Hematopoietic multipotent progenitor cell treated with erythropoietin and hydrocortisone succinate and interleukin-3 and kit ligand, for 4 days (in vitro differentiated cells): ENCODE measurements around the gene NEO1.

ENCODE experiments used
- DNase-seq: peaks from one replicate; pipeline ENCODE4 v3.0.0-alpha.2; 2015

Gene NEO1

GRCh38 chr15:73334086-73334485, 281.8 kb downstream of the NEO1 start:
- no peak for DNase-seq

- DNase-seq = no peak
Measured at GRCh38 chr15:73335026-73335425, 282.8 kb downstream of the NEO1 start.

- DNase-seq = no peak
Measured at GRCh38 chr15:73335471-73335870, 283.2 kb downstream of the NEO1 start.

GRCh38 chr15:73336756-73337155, 284.5 kb downstream of the NEO1 start:
- DNase-seq = no peak

DNA sequence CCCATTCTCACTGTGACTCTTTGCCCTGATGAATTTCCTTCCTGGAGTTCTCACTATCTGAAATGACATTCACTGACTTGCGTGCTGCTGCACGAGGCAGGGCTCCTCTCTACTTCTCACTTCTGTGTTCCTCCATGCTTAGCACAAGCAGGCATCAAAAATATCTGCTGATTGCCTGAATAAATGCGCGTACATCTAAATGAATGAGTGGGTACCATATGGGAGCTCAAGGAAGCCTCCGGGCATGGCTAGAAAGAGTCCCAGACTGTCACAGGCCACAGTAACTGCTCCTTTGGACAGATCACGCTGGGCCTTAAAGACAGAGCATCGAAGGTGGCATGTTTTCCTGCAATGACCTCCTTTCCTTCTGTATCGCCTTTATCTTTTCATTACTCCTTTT, 284.9 kb downstream of the NEO1 start:
- DNase-seq = no peak

GRCh38 chr15:73338058-73338457, 285.8 kb downstream of the NEO1 start:
- no peak for DNase-seq

- DNase-seq = no peak
Measured at GRCh38 chr15:73338606-73339374, 286.5 kb downstream of the NEO1 start.

DNA sequence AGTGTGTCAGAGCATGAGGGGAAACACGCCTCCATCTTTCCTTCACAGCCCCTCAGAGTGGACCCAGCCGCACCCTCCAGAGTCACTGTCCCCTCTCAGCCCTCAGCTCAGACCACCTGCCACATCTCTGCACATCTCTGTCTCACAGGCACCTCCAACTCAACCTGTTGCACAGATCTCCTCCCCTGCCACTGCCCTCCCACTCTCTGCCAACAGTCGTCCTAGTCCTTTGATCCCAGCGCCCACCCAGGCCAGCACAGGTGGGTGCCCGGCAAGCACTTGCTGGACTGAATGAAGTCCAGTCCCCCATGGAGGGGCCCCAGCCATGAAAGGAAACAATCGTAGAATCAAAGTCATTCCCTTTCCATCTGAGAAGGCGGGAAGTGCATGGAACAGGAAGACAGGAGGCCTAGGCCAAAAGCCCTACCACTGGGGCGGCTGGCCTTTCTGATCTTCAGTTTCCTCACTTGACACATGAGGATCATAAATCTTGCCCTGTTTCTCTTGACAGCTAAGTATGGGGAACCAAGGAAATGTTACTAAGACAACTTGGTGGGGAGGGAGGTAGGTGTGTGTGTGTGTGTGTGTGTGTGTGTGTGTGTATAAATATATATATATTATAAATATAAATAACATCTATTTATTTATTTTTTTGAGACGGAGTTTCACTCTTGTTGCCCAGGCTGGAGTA, 288.4 kb downstream of the NEO1 start:
- no peak for DNase-seq

DNA sequence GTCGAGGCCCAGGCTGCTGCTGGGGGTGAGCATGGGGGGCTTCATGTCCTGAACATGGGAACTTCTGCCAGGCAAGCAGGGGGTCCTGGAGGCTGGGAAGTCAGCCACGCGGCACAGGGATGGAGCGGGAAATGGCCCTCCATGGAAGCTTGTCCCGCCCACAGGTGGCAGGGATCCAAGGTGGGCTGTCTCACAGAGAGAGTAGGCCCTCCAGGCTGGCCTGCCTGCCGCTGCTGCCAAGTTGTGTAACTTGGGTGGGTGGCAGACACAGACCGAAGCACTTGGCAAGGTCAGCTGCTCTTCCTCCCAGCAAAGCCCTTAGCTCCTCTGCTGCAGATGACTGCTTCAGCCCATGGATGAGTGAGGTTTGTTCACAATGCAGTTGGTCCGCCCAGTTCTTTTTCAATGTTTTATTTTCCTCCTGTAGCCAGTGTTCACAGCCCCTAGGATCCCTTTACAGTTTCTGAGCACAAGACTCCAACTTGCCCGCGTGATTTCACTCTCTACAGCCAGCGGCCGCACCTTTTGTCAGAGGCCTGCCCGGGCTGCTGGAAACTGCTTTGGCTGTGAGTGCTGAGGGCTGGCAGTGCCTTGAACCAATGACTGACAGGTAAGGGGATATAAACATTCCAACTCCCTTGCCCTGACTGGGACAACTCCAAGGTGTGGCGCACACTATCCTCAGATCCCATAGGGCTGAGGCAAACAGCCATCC, 289.8 kb downstream of the NEO1 start:
- DNase-seq = no peak

- DNase-seq = no peak
Measured at GRCh38 chr15:73344056-73344455, 291.8 kb downstream of the NEO1 start.

DNA sequence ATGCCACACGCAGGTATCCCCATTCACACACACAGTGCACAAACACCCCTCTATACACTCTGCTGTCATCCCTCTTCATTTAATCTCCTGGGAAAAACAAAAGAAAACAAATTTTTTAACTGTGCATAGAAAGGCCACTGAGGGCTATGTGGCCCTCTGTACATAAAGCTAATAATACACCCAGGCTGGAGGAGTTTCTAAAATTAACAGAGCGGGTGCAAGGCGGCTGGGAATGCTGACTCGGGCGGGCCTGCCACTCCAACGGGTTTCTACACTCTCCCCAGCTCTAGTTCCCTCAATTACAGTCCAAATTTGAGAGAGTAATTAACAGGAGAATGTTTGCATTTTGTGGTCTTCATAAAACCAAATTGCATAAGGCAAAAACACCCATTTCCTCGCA, 293.4 kb downstream of the NEO1 start:
- no peak for DNase-seq

DNA sequence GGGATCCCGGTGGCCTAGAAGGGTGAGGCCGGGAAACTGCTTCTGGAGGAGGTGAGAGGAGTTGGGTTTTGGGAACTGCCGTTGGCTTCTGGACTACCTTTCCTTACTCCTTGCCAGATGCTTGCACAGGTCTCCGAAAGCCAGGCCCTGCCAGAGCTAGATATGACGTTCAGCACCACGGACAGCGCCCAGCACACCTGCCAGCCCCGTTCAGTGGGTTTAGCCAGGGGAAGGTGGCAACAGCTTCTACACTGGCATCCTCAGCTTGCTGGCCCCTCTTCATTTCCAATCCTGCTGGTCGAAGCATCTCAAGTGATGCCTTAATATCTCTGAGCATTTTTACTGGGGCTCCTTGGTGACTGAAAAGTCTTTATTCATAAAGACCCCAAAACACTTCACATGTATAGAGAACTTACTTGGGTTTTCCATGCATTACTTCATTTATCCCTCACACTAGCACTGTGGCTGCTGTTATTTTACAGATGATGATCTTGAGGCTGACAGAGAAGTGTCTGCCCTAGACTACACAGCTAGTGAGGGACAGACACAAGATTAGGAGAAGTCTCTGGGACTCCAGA, 294.6 kb downstream of the NEO1 start:
- DNase-seq = peak; percentile 73

GRCh38 chr15:73349191-73349590, 296.9 kb downstream of the NEO1 start:
- DNase-seq = no peak

DNA sequence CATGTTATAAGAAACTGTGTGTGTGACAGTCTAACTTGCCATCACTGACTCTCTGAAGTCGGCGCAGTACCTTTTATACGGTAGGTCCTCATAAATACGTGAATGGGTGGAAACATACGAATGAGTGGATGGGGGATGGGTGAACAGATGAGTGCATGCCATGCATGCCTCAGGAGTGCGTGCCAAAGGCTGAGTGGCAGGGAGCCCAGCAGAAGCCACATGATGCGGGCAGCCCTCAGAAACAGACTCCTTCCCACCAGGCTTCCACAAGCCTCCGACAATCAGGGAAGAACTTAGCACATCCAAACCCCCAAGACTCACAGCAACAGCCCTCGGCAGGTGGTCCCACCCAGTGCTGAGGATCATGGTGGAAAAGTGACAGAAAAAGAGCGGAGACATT, 299.8 kb downstream of the NEO1 start:
- no peak for DNase-seq

GRCh38 chr15:73353734-73354133, 301.5 kb downstream of the NEO1 start:
- no peak for DNase-seq

DNA sequence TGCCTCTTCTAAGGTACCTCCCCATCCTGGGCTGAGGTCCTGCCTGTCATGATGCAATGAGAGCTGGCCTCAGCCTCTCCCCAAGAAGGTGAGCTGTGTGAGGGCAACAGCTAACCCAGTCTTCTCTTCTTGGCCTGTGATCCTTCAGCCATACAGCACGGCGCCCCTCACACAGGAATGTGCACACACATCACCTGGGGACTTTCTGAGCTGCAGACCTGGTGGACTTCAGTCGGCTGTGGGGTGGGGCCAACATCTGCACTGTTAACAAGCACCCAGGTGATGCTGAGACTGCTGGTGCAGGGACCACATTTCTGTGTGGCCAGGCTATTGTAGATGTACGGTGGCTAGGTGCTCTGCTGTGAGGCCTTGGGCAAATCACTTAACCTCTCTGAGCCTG, 302.0 kb downstream of the NEO1 start:
- DNase-seq = no peak
